SK-N-SH (cell line): ENCODE results near the gene ARHGEF26. TPM values are rescaled to one million over a fixed set of nuclear protein-coding genes. Genes with fewer than 3 reads are reported as not detected.

Experiments
- CTCF ChIA-PET: fragments of 300-600, 350-600 bp; formaldehyde crosslinking; extraction: SDS; loops from one replicate; lab custom pipeline; 2021; lab: Yijun Ruan, JAX
- POLR2A ChIA-PET: fragments of 350-600 bp; sonication (Branson Sonifier 250); formaldehyde crosslinking; extraction: SDS; loops from one replicate; lab custom pipeline; 2020; ENCODE audit warnings: antibody characterized with exemption, inconsistent platforms; lab: Yijun Ruan, JAX
- DNase-seq: peaks from one replicate; pipeline ENCODE4 v3.0.0; 2012
- H2AFZ ChIP-seq: fragments of 200-600 bp; sonication (generic); 2 replicates; pipeline ENCODE4 v1.8.1; 2016; ENCODE audit warnings: antibody characterized with exemption, mild to moderate bottlenecking, low read depth
- H3F3A ChIP-seq: fragments of 200-600 bp; sonication (generic); replicated peaks from 2 replicates; pipeline ENCODE3; 2016; ENCODE audit warnings: antibody characterized with exemption, mild to moderate bottlenecking; ENCODE audit not compliant: insufficient read depth
- H3K27ac ChIP-seq, 2 experiments: fragments of 200-500 bp in 1 of 2; fragments of 200-600 bp in 1 of 2; sonication (Bioruptor generic) in 1 of 2; sonication (generic), shearing (Covaris generic) in 1 of 2; 2 replicates each; pipeline versions ENCODE4 v1.5.1 to v1.6.1; 2014 to 2016; ENCODE audit warnings: low read depth in 2 of 2, inconsistent platforms in 1 of 2, low read length in 1 of 2, mild to moderate bottlenecking in 1 of 2, mixed read lengths in 1 of 2
- H3K27me3 ChIP-seq: fragments of 200-600 bp; sonication (generic), shearing (Covaris generic); 2 replicates; pipeline ENCODE4 v1.6.1; 2016; ENCODE audit warnings: mixed run types; ENCODE audit not compliant: insufficient read depth
- H3K36me3 ChIP-seq, 2 experiments: fragments of 200-500 bp in 1 of 2; fragments of 200-600 bp in 1 of 2; sonication (Bioruptor generic) in 1 of 2; sonication (generic) in 1 of 2; replicated peaks in 1 of 2; 2 replicates each; pipeline versions ENCODE3 to v1.5.1; 2014 to 2016; ENCODE audit warnings: low read length in 1 of 2, mild to moderate bottlenecking in 1 of 2; ENCODE audit not compliant: insufficient read depth in 2 of 2, control insufficient read depth in 1 of 2
- H3K4me1 ChIP-seq, 2 experiments: fragments of 200-500 bp in 1 of 2; fragments of 200-600 bp in 1 of 2; sonication (Bioruptor generic) in 1 of 2; sonication (generic), shearing (Covaris generic) in 1 of 2; 2 replicates each; pipeline versions ENCODE4 v1.5.1 to v1.6.1; 2014 to 2016; ENCODE audit warnings: low read depth in 1 of 2, low read length in 1 of 2, mixed run types in 1 of 2; ENCODE audit not compliant: insufficient read depth in 2 of 2, control insufficient read depth in 1 of 2
- H3K4me2 ChIP-seq: fragments of 200-600 bp; sonication (generic), shearing (Covaris generic); 2 replicates; pipeline ENCODE4 v1.6.1; 2017; ENCODE audit warnings: mixed run types
- H3K4me3 ChIP-seq, 2 experiments: fragments of 200-500 bp in 1 of 2; fragments of 200-600 bp in 1 of 2; sonication (Bioruptor generic) in 1 of 2; sonication (generic), shearing (Covaris generic) in 1 of 2; 2 replicates each; pipeline versions ENCODE4 v1.5.1 to v1.8.1; 2014 to 2016; ENCODE audit warnings: low read depth in 2 of 2, inconsistent platforms in 1 of 2, low read length in 1 of 2, mild to moderate bottlenecking in 1 of 2, mixed read lengths in 1 of 2, moderate library complexity in 1 of 2
- H3K79me2 ChIP-seq: fragments of 200-600 bp; sonication (generic); 2 replicates; pipeline ENCODE4 v1.8.1; 2017; ENCODE audit warnings: mild to moderate bottlenecking; ENCODE audit not compliant: insufficient read depth
- H3K9ac ChIP-seq: fragments of 200-600 bp; sonication (generic); 2 replicates; pipeline ENCODE4 v1.6.1; 2017; ENCODE audit warnings: mixed run types
- H3K9me2 ChIP-seq: fragments of 200-600 bp; sonication (generic); 2 replicates; pipeline ENCODE4 v1.6.1; 2017; ENCODE audit warnings: mixed run types
- H3K9me3 ChIP-seq: fragments of 200-600 bp; sonication (generic); 2 replicates; pipeline ENCODE4 v1.6.1; 2017; ENCODE audit warnings: mixed run types, mild to moderate bottlenecking, moderate library complexity
- H4K20me1 ChIP-seq: fragments of 200-600 bp; sonication (generic); 2 replicates; pipeline ENCODE4 v1.6.1; 2017; ENCODE audit warnings: mild to moderate bottlenecking, mixed run types; ENCODE audit not compliant: insufficient read depth
- CTCF ChIP-seq: fragments of 200-600 bp; sonication (generic); IDR thresholded peaks from 2 replicates; pipeline ENCODE4 v1.6.1; 2017; ENCODE audit warnings: antibody characterized with exemption, mild to moderate bottlenecking, moderate library complexity
- FOXJ3 ChIP-seq: sonication (generic); formaldehyde crosslinking; IDR thresholded peaks from 2 replicates; pipeline ENCODE4 v1.5.1; 2020; ENCODE audit warnings: mild to moderate bottlenecking, missing genetic modification reagents
- FOXM1 ChIP-seq: IDR thresholded peaks from 2 replicates; pipeline ENCODE4 v1.4.0; 2012; ENCODE audit warnings: low read depth, mild to moderate bottlenecking
- IRF3 ChIP-seq: fragments of 150-350 bp; IDR thresholded peaks from 2 replicates; pipeline ENCODE4 v1.6.1; 2016; ENCODE audit warnings: mild to moderate bottlenecking, low read depth, low read length
- MXI1 ChIP-seq: IDR thresholded peaks from 2 replicates; pipeline ENCODE4 v1.6.1; 2012; ENCODE audit warnings: mild to moderate bottlenecking, low read depth, low read length, improper control_type of control experiment
- NRF1 ChIP-seq: IDR thresholded peaks from 2 replicates; pipeline ENCODE4 v1.6.1; 2012; ENCODE audit warnings: low read depth, mild to moderate bottlenecking, low read length
- PBX3 ChIP-seq: IDR thresholded peaks from 2 replicates; pipeline ENCODE4; 2012
- POLR2AphosphoS5 ChIP-seq: IDR thresholded peaks from 2 replicates; pipeline ENCODE4 v1.6.1; 2012; ENCODE audit warnings: low read depth, low read length
- RCOR1 ChIP-seq: fragments of 150-350 bp; IDR thresholded peaks from 2 replicates; pipeline ENCODE4 v1.6.1; 2017; ENCODE audit warnings: antibody characterized with exemption, low read length
- SIN3A ChIP-seq: IDR thresholded peaks from 2 replicates; pipeline ENCODE4 v1.6.1; 2012; ENCODE audit warnings: low read depth, mild to moderate bottlenecking, low read length, moderate library complexity, borderline replicate concordance
- SMC3 ChIP-seq: IDR thresholded peaks from 2 replicates; pipeline ENCODE4 v1.6.1; 2012; ENCODE audit warnings: low read depth, low read length, improper control_type of control experiment
- TAF1 ChIP-seq: IDR thresholded peaks from 2 replicates; pipeline ENCODE4 v1.6.1; 2012; ENCODE audit warnings: low read depth, mild to moderate bottlenecking, low read length, moderate library complexity, borderline replicate concordance
- TCF12 ChIP-seq: IDR thresholded peaks from 2 replicates; pipeline ENCODE4 v1.4.0; 2012
- TEAD4 ChIP-seq: IDR thresholded peaks from 2 replicates; pipeline ENCODE4 v1.4.0; 2012; ENCODE audit warnings: mild to moderate bottlenecking, borderline replicate concordance; ENCODE audit not compliant: insufficient read depth
- YY1 ChIP-seq: IDR thresholded peaks from 2 replicates; pipeline ENCODE4 v1.4.0; 2012; ENCODE audit warnings: low read depth, mild to moderate bottlenecking
- ZBTB33 ChIP-seq: IDR thresholded peaks from 2 replicates; pipeline ENCODE4 v1.4.0; 2012; ENCODE audit warnings: low read depth, borderline replicate concordance
- WGBS: methylation state at CpG from one replicate; pipeline ENCODE4 v1.1.6; 2017; ENCODE audit warnings: low lambda C conversion rate; 5-methylcytosine and 5-hydroxymethylcytosine counted together
- polyA plus RNA-seq, 3 experiments: library from polyadenylated mRNA; depleted of rRNA; stranded (reverse); fragments of >200 nt; gene quantifications; 2 replicates each; pipeline ENCODE4 v1.2.3, GENCODE V29; 2012

Gene ARHGEF26
- polyA plus RNA-seq, 1 of the 3 experiments (the other 2 are of a cell fraction): 1.2 TPM

DNA sequence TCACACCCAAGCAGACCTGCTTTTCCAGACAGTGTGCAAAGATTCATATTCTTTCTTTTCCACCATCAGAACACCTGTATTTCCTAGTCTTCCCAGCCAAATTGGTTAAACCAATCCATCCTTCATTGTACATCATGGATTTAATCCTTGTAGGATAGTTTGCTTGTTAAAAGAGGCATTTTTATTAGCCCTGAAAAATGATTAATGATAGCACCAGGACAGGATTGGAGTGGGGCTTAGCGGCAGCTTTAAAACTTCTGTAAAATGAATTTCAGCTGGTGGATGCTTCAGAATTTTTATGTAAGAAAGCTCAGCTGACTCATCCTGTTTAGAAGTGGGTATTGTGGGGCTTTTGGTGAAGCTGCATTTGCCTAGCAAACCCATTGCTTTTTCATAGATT, 36.1 kb upstream of the ARHGEF26 start:
- no peak for DNase-seq
- H3K9me3 ChIP-seq: no peaks in the 10 kb centered on the region
- no peaks in the 10 kb centered on the region for H3K36me3 ChIP-seq
- H2AFZ ChIP-seq: no peak overlapping the region
- no peaks in the 10 kb centered on the region for H3K79me2 ChIP-seq
- no peak overlapping the region for H3K9ac ChIP-seq
- H3K4me1 ChIP-seq: peaks cover 0 to 2% of the 10 kb centered on the region in 2 experiments; a peak in 1 of 4 replicates
- no peak overlapping the region for H3K4me3 ChIP-seq
- H3K27ac ChIP-seq: no peak overlapping the region
- no peaks in the 10 kb centered on the region for H3F3A ChIP-seq
- no peaks in the 10 kb centered on the region for H3K27me3 ChIP-seq
- no peak for TF ChIP-seq POLR2AphosphoS5
- no peak for TF ChIP-seq FOXJ3 (CRISPR knock-in tag)
- TF ChIP-seq IRF3: no peak
- no peak for TF ChIP-seq NRF1
- no peak for TF ChIP-seq PBX3
- no peak for TF ChIP-seq YY1
- TF ChIP-seq SMC3: no peak
- TF ChIP-seq TAF1: no peak
- no peak for TF ChIP-seq RCOR1
- TF ChIP-seq SIN3A: no peak
- no peak for TF ChIP-seq TEAD4
- no peak for TF ChIP-seq FOXM1
- TF ChIP-seq MXI1: no peak
- no peak for TF ChIP-seq TCF12
- TF ChIP-seq ZBTB33: no peak
- TF ChIP-seq CTCF: no peak
- CTCF ChIA-PET: interaction anchor here (1.5 kb wide), 1 partner anchor 167 kb away, joined by 4 read pairs; no protein-coding TSS in a partner anchor
- no peaks in the 10 kb centered on the region for H3K9me2 ChIP-seq
- WGBS: 85% methylated on average over 1 of the region's 1 CpG
- POLR2A ChIA-PET: no interaction called here
- H3K4me2 ChIP-seq: no peak overlapping the region
- H4K20me1 ChIP-seq: no peaks in the 10 kb centered on the region
